Panc1 (cell line): Measurements from ENCODE around the gene MPRIP. TPM values are rescaled to one million over a fixed set of nuclear protein-coding genes. Genes with fewer than 3 reads are reported as not detected.

ENCODE experiments used
- ATAC-seq: fragments of 200-7000 bp; cut with Tn5 transposase; 2 replicates; pipeline ENCODE4 v1.9.1; 2020; ENCODE audit warnings: mild to moderate bottlenecking, moderate library complexity
- BruUV-seq: library from RNA; stranded (reverse); fragments of 400-500 nt; replicated peaks from 2 replicates; lab custom pipeline; 2021; lab: Mats Ljungman, UMichigan
- CTCF ChIA-PET: fragments of 300-600 bp; sonication (Branson Sonifier 250); formaldehyde crosslinking; loops from one replicate; lab custom pipeline; 2022; ENCODE audit warnings: antibody characterized with exemption; lab: Charles Lee
- POLR2A ChIA-PET: fragments of 300-600 bp; sonication (Branson Sonifier 250); formaldehyde crosslinking; loops from one replicate; lab custom pipeline; 2022; ENCODE audit warnings: antibody characterized with exemption; lab: Charles Lee
- DNase-seq: peaks from one replicate; pipeline ENCODE4 v3.0.0-alpha.2; 2010; ENCODE audit warnings: low read depth, low spot score
- H3K27ac ChIP-seq: 2 replicates; pipeline ENCODE4 v1.5.1; 2011; ENCODE audit warnings: mild to moderate bottlenecking, low read length, inconsistent platforms
- H3K27me3 ChIP-seq: fragments of 200-500 bp; sonication (Bioruptor generic); 2 replicates; pipeline ENCODE4 v1.6.0; 2014; ENCODE audit warnings: low read length, inconsistent platforms; ENCODE audit not compliant: control insufficient read depth, insufficient read depth
- H3K36me3 ChIP-seq: fragments of 200-500 bp; sonication (Bioruptor generic); 2 replicates; pipeline ENCODE4 v1.5.1; 2014; ENCODE audit warnings: inconsistent platforms, mild to moderate bottlenecking, low read length, moderate library complexity; ENCODE audit not compliant: control insufficient read depth, insufficient read depth
- H3K4me1 ChIP-seq: 2 replicates; pipeline ENCODE4 v1.5.1; 2011; ENCODE audit warnings: inconsistent platforms, mild to moderate bottlenecking, low read length, moderate library complexity; ENCODE audit not compliant: control insufficient read depth, insufficient read depth
- H3K4me3 ChIP-seq, 2 experiments: 2 replicates each; pipeline ENCODE4 v1.5.1; 2011 to 2012; ENCODE audit warnings: low read depth in 2 of 2, low read length in 2 of 2, mild to moderate bottlenecking in 2 of 2, inconsistent platforms in 1 of 2, moderate library complexity in 1 of 2
- H3K9me3 ChIP-seq: fragments of 200-500 bp; sonication (Bioruptor generic); 2 replicates; pipeline ENCODE4 v1.5.1; 2014; ENCODE audit warnings: low read depth, mild to moderate bottlenecking, inconsistent platforms, low read length, moderate library complexity; ENCODE audit not compliant: control insufficient read depth, insufficient read depth
- CTCF ChIP-seq: fragments of 450-650 bp; IDR thresholded peaks from 2 replicates; pipeline ENCODE4 v1.5.1; 2017; ENCODE audit warnings: mild to moderate bottlenecking
- POLR2AphosphoS5 ChIP-seq: IDR thresholded peaks from 2 replicates; pipeline ENCODE4 v1.6.1; 2012; ENCODE audit warnings: mild to moderate bottlenecking, low read depth, low read length, moderate library complexity
- REST ChIP-seq, 2 experiments: IDR thresholded peaks; 2 replicates each; pipeline ENCODE4 v1.6.1; 2011 to 2012; ENCODE audit warnings: low read depth in 2 of 2, control low read depth in 1 of 2, low read length in 1 of 2, mild to moderate bottlenecking in 1 of 2, moderate library complexity in 1 of 2; ENCODE audit not compliant: insufficient read depth in 1 of 2
- SIN3A ChIP-seq: IDR thresholded peaks from 2 replicates; pipeline ENCODE4 v1.6.1; 2012; ENCODE audit warnings: low read depth, mild to moderate bottlenecking, low read length, moderate library complexity, borderline replicate concordance; ENCODE audit not compliant: insufficient read depth
- TCF7L2 ChIP-seq: IDR thresholded peaks from 2 replicates; pipeline ENCODE4 v1.6.1; 2011; ENCODE audit warnings: mild to moderate bottlenecking, low read depth, low read length, inconsistent platforms
- in situ Hi-C: cut with HindIII; loops from 2 replicates; pipeline ENCODE4 v1.10.0; 2016; ENCODE audit warnings: low sequenced_read_pairs, low pct_unique_long_range_greater_than_20kb
- intact Hi-C: fragments of 100-400 bp; cut with micrococcal nuclease; formaldehyde crosslinking; loops from one replicate; pipeline ENCODE4 v1.10.0; 2022; ENCODE audit not compliant: unreplicated experiment
- total RNA-seq: library from RNA; stranded (reverse); gene quantifications from one replicate; pipeline ENCODE4 v1.2.1, GENCODE V29; 2021; ENCODE audit not compliant: unreplicated experiment

Gene MPRIP
- total RNA-seq, 1 experiment from 2014 or later = 155 TPM

GRCh38 chr17:17169396-17169795 lies 127.1 kb downstream of the MPRIP start:
- CTCF ChIA-PET = no interaction called here
- no peak for ATAC-seq
- intact Hi-C loops (no loop called here), in situ Hi-C loops (no loop called here)
- Histone ChIP-seq H3K4me1 (no peaks in the 10 kb centered on the region), H3K27ac (no peak overlapping the region), H3K27me3 (no peaks in the 10 kb centered on the region), H3K36me3 (0 out of 2 replicates have a peak, but pooled peaks cover 2% of the 10 kb centered on the region), H3K4me3 (no peak overlapping the region), H3K9me3 (no peaks in the 10 kb centered on the region)
- POLR2A ChIA-PET = no interaction called here
- no peak for DNase-seq
- no peak for TF ChIP-seq CTCF
- no peak for TF ChIP-seq TCF7L2
- TF ChIP-seq REST (IDR thresholded peaks at IDR 0.05; ENCODE audit: insufficient read depth in 1 of 2, low read depth in 2 of 2, low read length in 1 of 2) = no peak
- no peak for TF ChIP-seq POLR2AphosphoS5
- TF ChIP-seq SIN3A = no peak
- BruUV-seq = no TSS peak

- ATAC-seq = no peak
- Histone ChIP-seq H3K36me3 (no peaks in the 10 kb centered on the region), H3K4me1 (no peaks in the 10 kb centered on the region), H3K27ac (no peak overlapping the region), H3K9me3 (no peaks in the 10 kb centered on the region), H3K27me3 (no peaks in the 10 kb centered on the region), H3K4me3 (no peak overlapping the region)
- TF ChIP-seq SIN3A = no peak
- no peak for TF ChIP-seq TCF7L2
- TF ChIP-seq REST (IDR thresholded peaks at IDR 0.05; ENCODE audit: insufficient read depth in 1 of 2, low read depth in 2 of 2, low read length in 1 of 2) = no peak
- no peak for TF ChIP-seq CTCF
- no peak for TF ChIP-seq POLR2AphosphoS5
- POLR2A ChIA-PET = interaction anchor here (0.7 kb wide), 1 partner anchor 77 kb away, joined by 4 read pairs; no protein-coding TSS in a partner anchor
- in situ Hi-C loops (no loop called here), intact Hi-C loops (no loop called here)
- no peak for DNase-seq
- CTCF ChIA-PET = no interaction called here
- BruUV-seq = no TSS peak
Measured at GRCh38 chr17:17170346-17170985, 128.2 kb downstream of the MPRIP start.
